Uterus (tissue), 2 donors: ENCODE data around the gene CLDN1.

ENCODE experiments used
- POLR2A ChIP-seq, 2 donors: fragments of 450-650 bp; IDR thresholded peaks; one replicate each; pipeline ENCODE4 v1.6.1; 2016; ENCODE audit warnings: antibody characterized with exemption in 2 of 2, mild to moderate bottlenecking in 1 of 2, moderate library complexity in 1 of 2
- TF ChIP-seq, protein P1 (sequence below), 4 experiments: fragments of 200-600 bp in 2 of 4; fragments of 450-650 bp in 2 of 4; sonication (generic) in 2 of 4; IDR thresholded peaks; one replicate each; pipeline ENCODE4 v1.5.1; 2016 to 2019; ENCODE audit warnings: antibody characterized with exemption in 4 of 4, mild to moderate bottlenecking in 2 of 4, moderate library complexity in 1 of 4

- no peak for TF ChIP-seq POLR2A (IDR thresholded peaks at IDR 0.05)
- TF ChIP-seq, protein P1, sequence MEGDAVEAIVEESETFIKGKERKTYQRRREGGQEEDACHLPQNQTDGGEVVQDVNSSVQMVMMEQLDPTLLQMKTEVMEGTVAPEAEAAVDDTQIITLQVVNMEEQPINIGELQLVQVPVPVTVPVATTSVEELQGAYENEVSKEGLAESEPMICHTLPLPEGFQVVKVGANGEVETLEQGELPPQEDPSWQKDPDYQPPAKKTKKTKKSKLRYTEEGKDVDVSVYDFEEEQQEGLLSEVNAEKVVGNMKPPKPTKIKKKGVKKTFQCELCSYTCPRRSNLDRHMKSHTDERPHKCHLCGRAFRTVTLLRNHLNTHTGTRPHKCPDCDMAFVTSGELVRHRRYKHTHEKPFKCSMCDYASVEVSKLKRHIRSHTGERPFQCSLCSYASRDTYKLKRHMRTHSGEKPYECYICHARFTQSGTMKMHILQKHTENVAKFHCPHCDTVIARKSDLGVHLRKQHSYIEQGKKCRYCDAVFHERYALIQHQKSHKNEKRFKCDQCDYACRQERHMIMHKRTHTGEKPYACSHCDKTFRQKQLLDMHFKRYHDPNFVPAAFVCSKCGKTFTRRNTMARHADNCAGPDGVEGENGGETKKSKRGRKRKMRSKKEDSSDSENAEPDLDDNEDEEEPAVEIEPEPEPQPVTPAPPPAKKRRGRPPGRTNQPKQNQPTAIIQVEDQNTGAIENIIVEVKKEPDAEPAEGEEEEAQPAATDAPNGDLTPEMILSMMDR (IDR thresholded peaks at IDR 0.05) = no peak
Measured at GRCh38 chr3:190336516-190337189, 14.4 kb upstream of the CLDN1 start.
